AML-193 (cell line): ENCODE measurements around the gene RAB11FIP2.

ENCODE experiments used
- DNase-seq, 2 experiments: peaks; one replicate each; lab custom pipeline; 2025; lab: John Stamatoyannopoulos, UW

The RAB11FIP2 gene

GRCh38 chr10:117980755-117981702, 65.7 kb downstream of the RAB11FIP2 start:
- DNase-seq, result no peak

GRCh38 chr10:117980216-117980615, 66.5 kb downstream of the RAB11FIP2 start:
- DNase-seq, result no peak

- no peak for DNase-seq
These were observed 74.4 kb downstream of the RAB11FIP2 start for GRCh38 chr10:117972168-117972837.

- no peak for DNase-seq
These were observed 75.8 kb downstream of the RAB11FIP2 start for GRCh38 chr10:117970962-117971361.

- no peak for DNase-seq
These were observed 77.1 kb downstream of the RAB11FIP2 start for GRCh38 chr10:117969592-117969991.

- DNase-seq, result no peak
These were observed 78.2 kb downstream of the RAB11FIP2 start for GRCh38 chr10:117968354-117969182.

- DNase-seq, result no peak
These were observed 79.5 kb downstream of the RAB11FIP2 start for GRCh38 chr10:117967149-117967650.

- DNase-seq, result no peak
These were observed 80.8 kb downstream of the RAB11FIP2 start for GRCh38 chr10:117965984-117966383.

GRCh38 chr10:117964536-117964935, 82.2 kb downstream of the RAB11FIP2 start:
- DNase-seq, result no peak

GRCh38 chr10:117960345-117960935, 86.3 kb downstream of the RAB11FIP2 start:
- DNase-seq, result no peak

- no peak for DNase-seq
These were observed 89.8 kb downstream of the RAB11FIP2 start for GRCh38 chr10:117956972-117957371.

- no peak for DNase-seq
These were observed 91.6 kb downstream of the RAB11FIP2 start for GRCh38 chr10:117955176-117955575.
